Spleen (tissue), 11 donors: ENCODE results near the gene HAUS3. TPM values are rescaled to one million over a fixed set of nuclear protein-coding genes. Genes with fewer than 3 reads are reported as not detected.

Experiments
- DNase-seq: peaks from one replicate; pipeline ENCODE4 v3.0.0-alpha.2; 2020
- H3K27ac ChIP-seq, 8 donors: fragments of 200-600 bp; sonication (generic) in 7 of 8; 1 replicate in 4 of 8; 2 replicates in 4 of 8; pipeline versions ENCODE4 v1.5.0 to v1.8.0; 2016 to 2021; ENCODE audit warnings: inconsistent platforms in 4 of 8, mild to moderate bottlenecking in 4 of 8, moderate library complexity in 1 of 8
- H3K27me3 ChIP-seq, 7 donors: fragments of 200-600 bp; sonication (generic) in 6 of 7; replicated peaks in 1 of 7; 1 replicate in 4 of 7; 2 replicates in 3 of 7; pipeline versions ENCODE4 v1.5.0 to v1.8.0; 2016 to 2021; ENCODE audit warnings: inconsistent platforms in 3 of 7, mild to moderate bottlenecking in 1 of 7
- H3K36me3 ChIP-seq, 6 donors: fragments of 200-600 bp; sonication (generic) in 5 of 6; 1 replicate in 4 of 6; 2 replicates in 2 of 6; pipeline versions ENCODE4 v1.5.0 to v1.8.0; 2016 to 2021; ENCODE audit warnings: inconsistent platforms in 2 of 6
- H3K4me1 ChIP-seq, 6 donors: fragments of 200-600 bp; sonication (generic) in 5 of 6; 1 replicate in 3 of 6; 2 replicates in 3 of 6; pipeline versions ENCODE4 v1.5.0 to v1.8.0; 2016 to 2021; ENCODE audit warnings: inconsistent platforms in 3 of 6
- H3K4me3 ChIP-seq, 8 donors: fragments of 200-600 bp; sonication (generic) in 7 of 8; 1 replicate in 4 of 8; 2 replicates in 4 of 8; pipeline versions ENCODE4 v1.5.0 to v1.8.0; 2016 to 2021; ENCODE audit warnings: inconsistent platforms in 4 of 8, mild to moderate bottlenecking in 4 of 8, moderate library complexity in 2 of 8
- H3K9me3 ChIP-seq, 8 donors: fragments of 200-600 bp; sonication (generic) in 7 of 8; 1 replicate in 4 of 8; 2 replicates in 4 of 8; pipeline versions ENCODE4 v1.5.0 to v1.8.0; 2016 to 2021; ENCODE audit warnings: inconsistent platforms in 4 of 8
- POLR2A ChIP-seq, 3 donors: fragments of 450-650 bp; IDR thresholded peaks; one replicate each; pipeline ENCODE4 v1.5.1; 2017; ENCODE audit warnings: antibody characterized with exemption in 3 of 3, mild to moderate bottlenecking in 1 of 3
- POLR2AphosphoS5 ChIP-seq, 3 donors: sonication (generic); formaldehyde crosslinking; IDR thresholded peaks; one replicate each; pipeline ENCODE4 v1.5.1; 2017; ENCODE audit warnings: antibody characterized with exemption in 3 of 3
- WGBS, 5 donors: extraction: QIAGEN DNeasy Blood & Tissue Kit in 3 of 5; methylation state at CpG; one replicate each; pipeline versions ENCODE4 v1.1.5 to v1.1.7; 2013 to 2018; 5-methylcytosine and 5-hydroxymethylcytosine counted together
- intact Hi-C: fragments of 100-400 bp; cut with DNase I; formaldehyde crosslinking; loops from one replicate; pipeline ENCODE4 v1.15.0; 2023; ENCODE audit warnings: low total_unique reads
- polyA plus RNA-seq, 3 donors: library from polyadenylated mRNA; stranded (reverse); fragments of 200-250 nt; gene quantifications; one replicate each; pipeline ENCODE4 v1.2.1, GENCODE V29; 2013
- total RNA-seq, 7 donors: library from RNA; depleted of rRNA in 3 of 7; stranded (reverse); fragments of >200 nt in 3 of 7; fragmentation: NEBNext Ultra II Directional in 4 of 7; extraction: Animal tissue kit (Norgen Biotek cat#: 25700) in 4 of 7; gene quantifications; one replicate each; pipeline versions ENCODE4 v1.1.0 to v1.2.1, GENCODE V29; 2016 to 2021
- TF ChIP-seq, protein P1 (sequence below), 11 experiments: fragments of 200-600 bp in 7 of 11; fragments of 450-650 bp in 4 of 11; sonication (generic) in 4 of 11; IDR thresholded peaks in 8 of 11; conservative IDR thresholded peaks in 3 of 11; 1 replicate in 7 of 11; 2 replicates in 4 of 11; pipeline versions ENCODE4 v1.4.0 to v1.8.0; 2016 to 2021; ENCODE audit warnings: antibody characterized with exemption in 11 of 11, inconsistent platforms in 4 of 11, mild to moderate bottlenecking in 1 of 11
- donor health status: healthy with polysubstance abuse.
- donor health status: DM: no; HTN: no; CAD: no; lungs with moderate emphysema.
- donor health status: DM: no; HTN: no; CAD: no.
- donor health status: Bipolar disorder and iron deficiency.
- donor health status: healthy.
- donor health status: DM: no; HTN: no; CAD: no.
- donor health status: DM: yes; HTN: yes; CAD: no.

Gene HAUS3
- total and polyA plus RNA-seq, 10 donors, result 10.3 to 22.4 (median 16.7) TPM

DNA sequence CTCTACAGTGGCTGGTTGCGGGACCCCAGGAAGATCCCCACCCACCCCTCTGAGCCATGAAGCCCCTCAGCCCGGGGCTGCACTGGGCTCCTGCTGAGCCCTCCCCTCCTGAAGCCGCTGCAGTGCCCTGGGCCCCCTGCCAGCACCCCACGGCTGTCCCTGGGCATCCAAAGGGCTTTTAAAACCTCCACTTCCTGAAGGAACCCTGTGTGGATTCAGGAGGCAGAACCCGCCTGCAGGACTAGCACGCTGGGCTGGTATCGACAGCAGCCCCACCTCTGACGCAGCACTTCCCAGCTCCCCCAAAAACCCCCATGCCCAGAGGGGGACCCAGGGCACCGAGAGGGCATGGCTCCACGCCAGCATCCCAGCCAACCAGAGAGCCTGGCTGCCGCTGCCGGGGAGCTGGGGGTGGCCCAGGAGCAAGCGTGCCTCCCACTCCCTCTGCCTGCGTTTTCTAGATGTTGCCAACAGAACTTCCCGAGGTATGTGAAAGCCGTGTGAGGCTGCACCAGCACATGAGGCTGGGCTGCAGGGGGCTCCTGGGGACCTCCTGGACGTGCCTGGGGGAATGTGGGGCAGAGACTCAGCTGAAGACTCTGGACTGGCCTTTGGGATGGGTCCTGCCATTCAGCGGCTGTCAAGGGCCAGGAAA is 13.7 kb upstream of the HAUS3 start:
- H3K9me3 ChIP-seq, result no peaks in the 10 kb centered on the region
- peaks cover 0 to 97% (median 57%) of the 10 kb centered on the region in 6 donors for H3K36me3 ChIP-seq
- H3K4me3 ChIP-seq, result peak overlapping the region in 4 of 8 donors; percentile 1 to 45 (median 16)
- peaks cover 39 to 96% (median 73%) of the 10 kb centered on the region in 6 donors for H3K4me1 ChIP-seq
- DNase-seq, result peak; percentile 78
- TF ChIP-seq POLR2A (IDR thresholded peaks at IDR 0.05), result no peak
- TF ChIP-seq POLR2AphosphoS5 (IDR thresholded peaks at IDR 0.05), result peak in 2 of 3 donors; percentile 51 to 79
- TF ChIP-seq, protein P1, sequence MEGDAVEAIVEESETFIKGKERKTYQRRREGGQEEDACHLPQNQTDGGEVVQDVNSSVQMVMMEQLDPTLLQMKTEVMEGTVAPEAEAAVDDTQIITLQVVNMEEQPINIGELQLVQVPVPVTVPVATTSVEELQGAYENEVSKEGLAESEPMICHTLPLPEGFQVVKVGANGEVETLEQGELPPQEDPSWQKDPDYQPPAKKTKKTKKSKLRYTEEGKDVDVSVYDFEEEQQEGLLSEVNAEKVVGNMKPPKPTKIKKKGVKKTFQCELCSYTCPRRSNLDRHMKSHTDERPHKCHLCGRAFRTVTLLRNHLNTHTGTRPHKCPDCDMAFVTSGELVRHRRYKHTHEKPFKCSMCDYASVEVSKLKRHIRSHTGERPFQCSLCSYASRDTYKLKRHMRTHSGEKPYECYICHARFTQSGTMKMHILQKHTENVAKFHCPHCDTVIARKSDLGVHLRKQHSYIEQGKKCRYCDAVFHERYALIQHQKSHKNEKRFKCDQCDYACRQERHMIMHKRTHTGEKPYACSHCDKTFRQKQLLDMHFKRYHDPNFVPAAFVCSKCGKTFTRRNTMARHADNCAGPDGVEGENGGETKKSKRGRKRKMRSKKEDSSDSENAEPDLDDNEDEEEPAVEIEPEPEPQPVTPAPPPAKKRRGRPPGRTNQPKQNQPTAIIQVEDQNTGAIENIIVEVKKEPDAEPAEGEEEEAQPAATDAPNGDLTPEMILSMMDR (IDR thresholded peaks at IDR 0.05 in 8 of 11, conservative IDR thresholded peaks at IDR 0.05 in 3 of 11), result no peak
- no peaks in the 10 kb centered on the region for H3K27me3 ChIP-seq
- peak overlapping the region; percentile 65 to 99 (median 98) for H3K27ac ChIP-seq
- WGBS, 5 donors, result 57 to 83% (median 68%) methylated on average over 8 to 18 of the region's 18 CpGs
- intact Hi-C loops, result no loop called here

DNA sequence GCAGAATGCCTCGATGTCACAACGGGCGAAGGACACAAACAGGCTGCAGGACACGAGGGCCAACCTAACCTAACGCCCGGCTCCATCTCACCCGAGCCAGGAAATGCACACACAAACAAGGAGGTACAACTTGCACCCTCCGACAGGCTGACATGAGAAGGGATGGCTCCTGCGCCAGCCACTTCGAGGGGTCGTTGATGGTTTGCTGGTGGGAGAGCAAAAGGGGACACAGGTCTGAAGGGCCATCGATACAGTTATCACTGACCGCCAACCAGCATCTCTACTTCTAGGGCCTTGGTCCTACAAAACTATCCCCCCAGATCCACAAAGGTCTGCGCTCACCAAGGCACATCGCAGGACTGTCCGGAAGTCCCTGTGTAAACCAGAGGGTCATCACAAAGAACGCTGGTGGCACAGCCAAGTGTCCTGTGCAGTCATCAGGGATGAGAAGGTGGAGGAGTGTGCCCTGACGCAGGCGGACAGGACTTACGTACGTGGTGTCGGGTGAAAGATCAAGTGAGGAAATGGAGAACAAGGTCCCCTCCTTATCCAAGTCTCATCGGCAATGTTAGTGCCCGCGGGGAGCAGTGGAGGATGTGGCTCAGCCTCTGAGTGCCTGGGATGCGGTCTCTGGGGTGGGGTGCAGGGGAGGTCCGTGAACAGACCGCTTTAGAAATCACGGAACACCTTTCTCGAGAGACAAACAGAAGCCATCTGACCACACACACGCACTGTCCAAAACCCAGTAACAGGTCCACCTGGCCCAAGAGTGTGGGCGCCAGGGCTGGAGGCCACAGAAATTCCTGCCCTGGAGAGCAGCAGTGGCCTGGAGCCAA is 13.0 kb upstream of the HAUS3 start:
- no peaks in the 10 kb centered on the region for H3K9me3 ChIP-seq
- H3K27me3 ChIP-seq, result no peaks in the 10 kb centered on the region
- WGBS, 5 donors, result 73 to 86% (median 80%) methylated on average over 31 to 32 of the region's 32 CpGs
- TF ChIP-seq, protein P1 (IDR thresholded peaks at IDR 0.05 in 8 of 11, conservative IDR thresholded peaks at IDR 0.05 in 3 of 11), result no peak
- peak in 2 of 3 donors; percentile 37 for TF ChIP-seq POLR2AphosphoS5 (IDR thresholded peaks at IDR 0.05)
- no peak for TF ChIP-seq POLR2A (IDR thresholded peaks at IDR 0.05)
- DNase-seq, result peak; percentile 61
- peaks cover 34 to 96% (median 69%) of the 10 kb centered on the region in 6 donors for H3K4me1 ChIP-seq
- peak overlapping the region in 3 of 8 donors; percentile 10 to 45 (median 22) for H3K4me3 ChIP-seq
- intact Hi-C loops, result no loop called here
- H3K27ac ChIP-seq, result peak overlapping the region; percentile 26 to 99 (median 98)
- H3K36me3 ChIP-seq, result peaks cover 0 to 100% (median 62%) of the 10 kb centered on the region in 6 donors

DNA sequence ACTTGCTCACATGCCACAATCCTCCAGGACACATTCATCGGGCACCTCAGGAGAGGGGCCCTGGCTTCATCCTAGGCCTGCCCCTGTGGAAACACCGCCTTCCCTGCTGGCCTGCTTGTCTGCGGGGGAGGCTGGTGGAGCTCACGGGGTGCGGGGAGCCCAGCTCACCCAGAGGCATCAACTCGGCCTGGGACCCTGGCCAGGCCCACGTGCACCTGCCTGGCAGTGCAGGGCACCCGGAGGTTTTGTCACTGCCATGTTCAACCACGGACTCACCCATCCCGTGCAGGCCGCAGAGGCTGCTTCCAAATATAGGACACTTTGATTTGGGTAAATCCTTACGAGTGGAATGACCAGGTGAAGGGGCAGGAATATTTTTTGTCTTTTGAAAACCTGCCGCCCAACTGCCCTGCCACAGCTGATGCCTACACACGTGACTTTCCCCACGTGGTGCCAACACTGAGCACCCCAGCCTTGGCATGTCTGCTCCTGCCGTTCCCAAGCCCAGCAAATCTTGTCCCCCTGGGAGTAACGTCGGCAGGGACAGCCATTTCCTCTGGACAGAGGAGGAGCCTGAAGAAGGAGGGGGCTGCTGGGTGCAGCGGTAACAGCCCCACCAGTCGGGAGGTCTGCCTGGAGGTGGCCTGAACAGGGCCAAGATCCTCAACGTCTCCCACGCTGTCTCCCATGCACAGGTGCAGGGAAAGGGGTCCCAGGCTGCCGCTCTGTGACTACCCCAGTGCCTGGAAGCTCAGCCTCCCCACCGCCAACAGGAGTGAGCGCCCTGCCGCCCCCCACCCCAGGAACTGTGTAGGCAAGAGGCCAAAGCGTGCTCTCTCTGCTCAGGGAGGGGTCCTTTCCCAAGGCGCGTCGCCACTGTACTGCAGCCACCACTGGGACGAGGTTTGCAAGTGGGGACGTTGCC is 11.5 kb upstream of the HAUS3 start:
- Histone ChIP-seq H3K4me1 (peaks cover 21 to 96% (median 67%) of the 10 kb centered on the region in 6 donors), H3K36me3 (peaks cover 0 to 100% (median 73%) of the 10 kb centered on the region in 6 donors), H3K27ac (peak overlapping the region in 4 of 8 donors; percentile 1 to 45 (median 16)), H3K27me3 (no peaks in the 10 kb centered on the region), H3K9me3 (no peaks in the 10 kb centered on the region), H3K4me3 (no peak overlapping the region)
- TF ChIP-seq POLR2AphosphoS5 (IDR thresholded peaks at IDR 0.05), result peak in 2 of 3 donors; percentile 44 to 64
- TF ChIP-seq, protein P1 (IDR thresholded peaks at IDR 0.05 in 8 of 11, conservative IDR thresholded peaks at IDR 0.05 in 3 of 11), result no peak
- DNase-seq, result peak; percentile 72
- intact Hi-C loops, result no loop called here
- WGBS, 5 donors, result 86 to 89% (median 89%) methylated on average over 27 to 32 of the region's 32 CpGs
